RCC 7860 (cell line): ENCODE data around the gene RNF151.
"Not testable (repeated sequence)": the region's sequence is repeated elsewhere in the genome, so short reads cannot be mapped to it uniquely, and the experiment has no call there.

ENCODE experiments used
- DNase-seq: peaks from one replicate; pipeline ENCODE4 v3.0.0-alpha.2; 2015; ENCODE audit warnings: low spot score
- FAIRE-seq: peaks from 2 replicates; lab custom pipeline; 2012; peaks lifted over from hg19 to GRCh38; lab: Jason Lieb, UNC

RNF151 gene

DNA sequence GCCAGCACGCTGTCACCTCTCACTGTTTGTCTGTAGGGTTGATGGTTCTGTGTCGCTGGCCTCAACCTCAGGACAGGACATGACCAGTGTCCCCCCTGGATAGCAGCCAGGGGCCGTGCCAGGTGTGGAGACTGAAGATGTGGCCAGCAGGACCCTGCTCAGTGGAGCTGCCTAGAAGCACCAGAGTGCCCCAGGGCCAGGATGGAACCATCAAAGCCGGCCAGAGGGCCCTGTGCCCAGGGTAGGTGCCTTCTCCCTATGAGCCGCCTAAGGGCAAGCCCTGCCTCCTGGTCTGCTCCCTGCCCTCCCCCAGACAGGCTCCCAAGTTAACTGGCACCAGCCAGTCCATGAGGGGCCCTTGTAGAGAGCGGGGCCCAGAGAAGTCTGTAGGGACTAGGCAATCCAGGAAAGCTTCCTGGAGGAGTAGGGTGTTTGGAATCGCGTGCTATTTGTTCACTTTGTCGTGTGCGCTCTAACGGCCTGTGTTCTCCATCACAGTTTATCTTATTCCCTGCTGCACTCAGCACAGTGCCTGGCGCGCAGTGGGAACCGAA lies 7.9 kb upstream of the RNF151 start:
- no peak for DNase-seq
- FAIRE-seq = no peak

DNA sequence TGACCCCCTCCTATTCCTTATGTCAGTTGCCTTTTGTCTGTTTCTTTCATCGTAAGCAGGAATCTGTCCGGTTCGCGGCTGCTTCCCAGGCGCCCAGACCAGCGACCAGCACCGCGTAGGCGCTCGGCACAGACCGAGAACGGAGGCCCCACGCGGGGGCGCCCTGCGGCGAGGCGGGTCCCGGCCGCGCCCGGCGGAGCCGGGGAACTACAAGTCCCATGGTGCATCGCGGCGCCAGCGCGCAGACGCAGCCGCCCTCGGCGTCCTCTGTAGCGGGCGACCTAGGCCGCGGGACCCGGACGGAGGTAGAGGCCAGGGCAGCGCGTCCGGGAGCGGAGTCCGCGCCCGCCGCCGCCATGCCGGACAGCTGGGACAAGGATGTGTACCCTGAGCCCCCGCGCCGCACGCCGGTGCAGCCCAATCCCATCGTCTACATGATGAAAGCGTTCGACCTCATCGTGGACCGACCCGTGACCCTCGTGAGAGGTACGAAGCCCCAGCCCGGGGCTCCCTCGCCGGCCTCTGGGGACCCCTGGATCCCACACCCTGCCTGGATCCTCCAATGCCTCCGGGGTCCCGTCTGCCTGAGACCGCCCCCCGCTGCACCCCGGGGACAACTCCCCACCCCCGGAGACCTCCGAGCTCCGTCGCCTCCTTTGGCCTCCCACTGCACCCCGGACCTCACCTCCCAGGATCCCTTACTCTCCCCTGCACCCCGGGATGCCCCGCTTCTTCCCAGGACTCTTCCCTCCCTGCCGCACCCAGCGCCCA lies 7.2 kb upstream of the RNF151 start, which contains the start of gene NDUFB10:
Gene NDUFB10, plus strand, starts transcription at position 270 of the 771 bp plus-strand sequence. Its CDS starts 87 bp downstream, at position 357.
- FAIRE-seq (no peak), DNase-seq (peak; percentile 80)

DNA sequence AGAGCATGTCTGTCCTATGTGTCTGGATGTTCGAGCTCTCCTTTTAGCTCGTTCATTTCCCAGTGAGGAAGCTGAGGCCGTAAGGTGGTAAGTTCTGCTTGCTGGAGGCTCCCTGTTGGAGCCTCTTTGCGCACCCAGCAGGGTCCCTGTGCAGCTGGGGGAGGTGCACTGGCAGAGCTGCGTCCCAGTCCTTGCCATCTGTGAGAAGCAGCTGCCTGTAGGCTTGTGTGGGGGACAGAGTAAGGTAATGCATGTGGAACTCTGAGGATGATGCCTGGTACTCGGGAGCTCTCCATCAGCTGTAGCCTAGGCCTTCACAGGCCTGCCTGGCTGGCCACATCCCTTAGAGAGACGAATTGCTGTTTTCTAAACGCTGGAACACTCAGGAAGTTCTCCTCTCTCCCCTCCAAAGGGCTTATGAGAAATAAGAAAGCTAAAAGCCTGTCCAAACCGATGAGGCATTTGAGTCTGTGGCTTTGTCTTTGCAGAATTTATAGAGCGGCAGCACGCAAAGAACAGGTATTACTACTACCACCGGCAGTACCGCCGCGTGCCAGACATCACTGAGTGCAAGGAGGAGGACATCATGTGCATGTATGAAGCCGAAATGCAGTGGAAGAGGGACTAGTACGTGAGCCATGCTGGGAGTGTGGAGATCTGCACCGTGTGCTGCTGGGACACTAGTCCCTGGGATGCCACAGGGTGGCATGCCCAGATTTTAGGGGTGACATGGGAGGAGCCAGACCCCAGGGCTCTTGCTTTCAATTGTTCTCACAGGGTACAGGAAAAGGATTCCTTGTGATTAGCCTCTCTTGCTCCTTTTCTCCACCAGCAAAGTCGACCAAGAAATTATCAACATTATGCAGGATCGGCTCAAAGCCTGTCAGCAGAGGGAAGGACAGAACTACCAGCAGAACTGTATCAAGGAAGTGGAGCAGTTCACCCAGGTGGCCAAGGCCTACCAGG lies 5.7 kb upstream of the RNF151 start:
- FAIRE-seq = no peak
- DNase-seq = peak; percentile 64

DNA sequence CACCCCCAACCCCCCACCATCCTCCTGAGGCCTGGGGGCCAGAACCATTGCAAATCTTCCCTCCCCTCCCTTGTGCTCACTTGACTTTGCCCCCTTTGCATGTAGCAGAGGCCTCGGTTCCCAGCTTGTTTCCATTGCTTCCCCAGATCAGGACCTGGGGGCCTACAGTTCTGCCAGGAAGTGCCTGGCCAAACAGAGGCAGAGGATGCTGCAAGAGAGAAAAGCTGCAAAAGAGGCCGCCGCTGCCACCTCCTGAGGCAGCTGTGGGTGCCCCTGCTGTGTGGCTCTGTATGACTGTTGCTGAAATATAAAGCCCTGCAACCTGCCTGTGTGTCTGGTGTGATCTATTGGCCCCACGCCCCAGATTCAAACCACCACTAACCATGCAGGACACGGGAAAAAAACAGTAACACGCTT lies 5.0 kb upstream of the RNF151 start:
- FAIRE-seq (no peak), DNase-seq (peak; percentile 9)

DNA sequence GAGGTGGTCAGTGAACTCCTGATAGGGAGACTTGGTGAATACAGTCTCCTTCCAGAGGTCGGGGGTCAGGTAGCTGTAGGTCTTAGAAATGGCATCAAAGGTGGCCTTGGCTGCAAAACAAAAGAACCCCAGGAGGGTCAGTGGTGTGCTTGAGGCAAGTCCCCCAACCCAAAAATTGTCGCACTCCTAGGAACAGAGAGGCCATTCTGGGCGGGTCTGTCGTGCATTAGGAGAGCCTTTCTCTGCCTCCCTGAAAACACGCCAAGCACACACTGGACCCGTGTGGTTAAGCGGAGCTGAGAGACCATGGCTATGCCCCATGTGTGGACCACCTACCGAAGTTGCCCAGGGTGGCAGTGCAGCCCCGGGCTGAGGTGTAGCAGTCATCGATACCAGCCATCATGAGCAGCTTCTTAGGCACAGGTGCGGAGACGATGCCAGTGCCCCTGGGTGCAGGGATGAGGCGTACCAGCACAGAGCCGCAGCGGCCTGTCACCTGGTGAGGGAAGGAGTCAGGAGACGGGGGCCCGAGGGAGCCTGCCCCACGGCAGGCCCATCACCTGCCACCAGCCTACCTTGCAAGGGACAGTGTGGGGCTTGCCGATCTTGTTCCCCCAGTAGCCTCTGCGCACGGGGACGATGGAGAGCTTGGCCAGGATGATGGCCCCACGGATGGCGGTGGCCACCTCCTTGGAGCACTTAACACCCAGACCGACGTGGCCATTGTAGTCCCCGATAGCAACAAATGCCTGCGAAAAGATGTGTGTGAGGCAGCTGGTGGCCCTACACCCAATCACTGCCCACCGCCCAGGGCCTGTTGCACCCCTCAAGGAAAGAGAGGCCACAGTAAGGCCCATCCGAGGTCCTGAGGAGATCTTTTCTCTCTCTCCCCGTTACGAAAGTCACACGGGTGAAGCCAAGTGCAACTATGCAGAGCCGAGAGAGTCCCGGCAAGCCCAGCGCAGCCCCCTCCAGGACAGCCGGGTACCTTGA lies 4.2 kb upstream of the RNF151 start:
- DNase-seq, FAIRE-seq: not testable (repeated sequence)

DNA sequence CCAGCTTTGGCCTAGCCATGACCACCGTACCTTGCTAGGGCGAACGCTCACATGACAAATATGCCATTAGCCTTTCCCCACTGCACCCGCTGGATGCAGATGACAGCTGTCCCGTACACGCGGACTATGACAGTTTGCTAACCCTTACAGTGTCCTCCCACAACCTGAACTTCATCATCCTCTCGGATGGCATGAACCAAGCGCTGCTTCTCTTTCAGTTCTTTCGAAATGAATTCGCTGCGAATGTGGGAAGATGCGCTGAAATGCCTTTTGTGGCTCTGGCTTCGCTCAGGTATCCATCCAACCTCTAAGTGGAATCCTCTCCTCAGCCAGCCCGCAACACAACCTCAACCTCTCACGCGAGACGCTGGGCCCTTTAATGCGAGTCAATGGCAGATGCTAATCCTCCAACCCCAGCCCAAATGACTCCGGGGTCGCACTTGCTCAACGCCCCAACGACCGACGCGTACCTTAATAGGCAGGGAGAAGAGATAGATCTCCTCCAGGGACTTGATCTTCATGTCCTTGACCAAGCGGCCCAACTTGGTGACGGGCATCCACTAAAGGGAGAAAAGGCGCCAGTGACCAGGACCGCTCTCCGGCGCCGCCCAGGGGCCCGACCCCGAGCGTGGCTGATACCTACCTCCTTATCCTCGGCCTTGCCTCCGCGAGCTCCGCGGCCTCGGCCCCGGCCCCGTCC lies 2.7 kb upstream of the RNF151 start:
- FAIRE-seq (no peak), DNase-seq (no peak)

DNA sequence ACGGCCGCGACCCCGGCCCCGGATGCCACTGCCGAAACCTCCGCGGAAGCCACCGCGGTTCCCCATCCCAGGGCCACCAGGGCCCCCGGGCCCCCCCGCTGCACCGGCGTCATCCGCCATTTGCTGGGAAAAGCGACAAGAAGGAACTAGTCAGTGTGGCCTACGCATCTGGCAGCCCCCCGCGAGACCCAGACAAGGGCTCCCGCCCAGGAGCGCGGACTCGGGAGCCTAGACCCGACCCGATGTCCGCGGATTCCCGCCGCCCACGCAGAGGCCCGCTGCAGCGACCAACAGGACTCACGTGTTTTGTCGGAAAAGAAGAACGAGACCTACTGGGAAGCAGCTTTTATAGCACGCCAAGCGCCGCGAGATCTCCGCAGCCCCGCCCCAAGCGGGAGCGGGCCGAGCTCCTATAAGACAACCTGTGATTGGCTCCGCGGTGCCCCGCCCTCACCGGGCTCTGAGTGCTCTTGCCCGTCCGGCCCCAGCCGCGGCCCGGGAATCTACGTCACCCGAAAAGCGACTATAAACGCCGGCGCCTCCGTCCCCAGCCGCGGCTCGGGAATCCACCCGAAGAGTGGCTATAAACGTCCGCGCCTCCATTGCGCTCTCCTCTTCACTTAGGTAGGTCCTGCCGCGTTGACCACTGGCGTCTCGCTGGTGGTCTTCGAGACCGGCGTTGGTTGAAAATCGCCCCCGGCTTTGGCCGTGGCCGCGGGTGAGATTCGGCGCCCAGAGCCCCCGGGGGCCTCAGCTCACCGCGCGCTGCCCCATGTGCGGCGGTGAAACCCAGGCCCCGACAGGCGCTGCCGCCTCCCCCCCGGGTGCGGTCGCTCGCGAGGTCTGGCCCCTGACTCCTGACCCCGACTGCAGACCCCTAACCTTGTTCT lies 1.9 kb upstream of the RNF151 start, which contains the start of gene RPS2:
Gene RPS2, minus strand, starts transcription at position 321 of the 890 bp plus-strand sequence. Its CDS starts 201 bp downstream, at position 120.
- DNase-seq (peak; percentile 97), FAIRE-seq (peak; percentile 89)

DNA sequence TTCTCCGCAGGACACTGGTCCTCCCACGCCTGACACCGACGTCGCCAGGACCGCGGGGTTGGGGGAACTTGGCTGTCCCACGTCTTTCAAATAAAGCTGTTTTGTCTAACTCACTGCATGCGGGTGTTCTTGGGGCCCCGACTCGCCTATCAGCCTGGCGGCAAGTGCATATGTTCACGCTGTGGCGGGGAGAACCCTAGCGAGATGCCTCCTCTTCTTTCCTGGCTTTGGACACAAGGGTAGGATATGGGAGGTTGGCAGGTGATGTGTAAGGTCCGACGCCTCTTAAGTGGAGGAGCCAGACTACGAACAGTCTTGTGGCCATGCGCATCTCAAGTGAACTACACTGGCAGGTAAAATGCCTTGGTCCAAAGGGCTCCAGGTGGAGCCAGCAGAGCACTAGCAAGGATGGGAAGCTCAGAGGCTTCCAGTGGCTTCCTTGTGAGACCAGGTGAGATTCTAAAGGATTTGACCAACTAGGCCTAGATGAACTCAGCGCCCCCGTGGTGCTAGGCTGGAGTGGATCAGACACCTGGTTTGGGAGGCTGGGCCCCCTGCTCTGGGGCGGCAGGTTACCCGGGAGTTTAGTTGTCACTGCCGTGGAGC lies 1.2 kb upstream of the RNF151 start:
- no peak for DNase-seq
- no peak for FAIRE-seq

DNA sequence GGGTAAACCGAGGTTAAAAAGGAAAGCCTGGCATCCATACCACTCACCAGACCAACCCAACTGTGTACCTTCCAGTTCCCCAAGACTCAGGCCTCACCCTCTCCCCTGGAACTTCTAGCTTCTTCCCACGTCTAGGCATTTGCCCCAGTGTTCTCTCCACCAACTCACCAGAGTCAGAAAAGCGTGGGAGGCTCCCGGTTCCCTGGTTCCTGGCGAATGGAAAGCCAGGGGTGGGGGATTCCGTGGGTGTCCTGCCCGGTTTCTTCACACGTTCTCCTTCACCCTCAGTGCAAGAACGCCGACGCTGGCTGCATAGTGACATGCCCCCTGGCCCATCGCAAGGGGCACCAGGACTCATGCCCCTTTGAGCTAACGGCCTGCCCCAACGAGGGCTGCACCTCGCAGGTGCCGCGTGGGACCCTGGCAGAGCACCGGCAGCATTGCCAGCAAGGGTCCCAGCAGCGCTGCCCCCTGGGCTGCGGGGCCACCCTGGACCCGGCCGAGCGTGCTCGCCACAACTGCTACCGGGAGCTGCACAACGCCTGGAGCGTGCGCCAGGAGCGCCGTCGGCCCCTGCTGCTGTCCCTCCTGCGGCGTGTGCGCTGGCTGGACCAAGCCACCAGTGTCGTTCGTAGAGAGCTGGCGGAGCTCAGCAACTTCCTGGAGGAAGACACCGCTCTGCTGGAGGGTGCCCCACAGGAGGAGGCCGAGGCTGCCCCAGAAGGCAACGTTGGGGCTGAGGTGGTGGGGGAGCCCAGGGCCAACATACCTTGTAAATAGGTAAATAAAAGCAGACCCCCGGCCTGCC lies 1.7 kb downstream of the RNF151 start:
- FAIRE-seq (no peak), DNase-seq (no peak)

DNA sequence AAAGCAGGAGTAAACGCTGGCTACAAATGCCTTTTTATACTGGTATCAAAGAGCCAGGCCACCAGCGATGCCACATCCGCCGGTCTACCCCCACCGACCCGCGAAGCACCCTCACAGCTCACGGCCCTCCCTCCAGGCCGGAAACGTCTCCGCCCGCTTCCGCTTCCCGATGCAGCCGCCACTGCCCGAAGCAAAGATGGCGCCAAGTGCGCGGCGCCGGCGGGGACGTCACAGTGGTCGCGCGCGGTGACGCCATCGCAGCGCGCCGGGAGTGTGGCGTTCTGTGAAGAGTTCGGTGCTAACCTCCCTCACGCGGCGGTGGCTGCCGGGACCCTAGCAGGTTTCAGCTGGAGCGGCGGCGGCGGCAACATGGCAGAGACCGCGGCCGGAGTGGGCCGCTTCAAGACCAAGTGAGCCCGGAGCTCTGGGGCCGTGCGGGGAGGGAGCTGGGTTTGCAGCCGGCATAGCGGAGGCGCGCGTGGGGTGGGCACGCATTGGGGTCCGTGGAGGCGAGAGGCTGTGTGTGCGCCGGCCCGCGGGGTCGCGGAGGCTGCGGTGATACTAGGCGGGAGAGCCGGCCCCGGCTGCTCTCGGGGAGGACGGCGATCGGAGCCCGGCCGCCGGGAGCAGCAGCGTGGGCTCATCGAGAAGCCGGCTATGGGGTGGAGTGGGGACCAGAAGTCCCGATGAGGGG lies 5.3 kb downstream of the RNF151 start, which contains the start of gene TBL3:
Gene TBL3, plus strand, starts transcription at position 258 of the 694 bp plus-strand sequence. Its CDS starts 112 bp downstream, at position 370.
- DNase-seq = peak; percentile 85
- peak; percentile 55 for FAIRE-seq

DNA sequence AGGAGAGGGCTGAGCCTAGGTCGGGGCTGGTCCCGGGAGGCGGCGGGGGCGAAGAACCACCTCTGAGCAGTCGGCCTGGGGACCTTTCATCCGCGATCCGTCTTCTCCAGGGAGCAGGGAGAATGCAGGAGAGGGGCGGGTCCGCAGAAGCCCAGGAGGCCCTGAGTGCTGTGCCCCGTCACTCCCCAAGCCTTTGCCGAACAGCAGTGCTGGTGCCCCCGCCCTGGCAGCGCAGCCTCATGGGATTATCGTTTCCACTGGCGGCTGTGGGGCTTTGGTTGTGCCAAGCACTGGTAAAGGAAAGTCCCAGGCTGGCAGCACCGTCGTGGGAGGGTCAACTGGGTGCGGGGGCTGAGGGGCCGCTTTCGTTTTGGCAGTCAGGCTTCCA lies 5.8 kb downstream of the RNF151 start:
- no peak for FAIRE-seq
- no peak for DNase-seq

DNA sequence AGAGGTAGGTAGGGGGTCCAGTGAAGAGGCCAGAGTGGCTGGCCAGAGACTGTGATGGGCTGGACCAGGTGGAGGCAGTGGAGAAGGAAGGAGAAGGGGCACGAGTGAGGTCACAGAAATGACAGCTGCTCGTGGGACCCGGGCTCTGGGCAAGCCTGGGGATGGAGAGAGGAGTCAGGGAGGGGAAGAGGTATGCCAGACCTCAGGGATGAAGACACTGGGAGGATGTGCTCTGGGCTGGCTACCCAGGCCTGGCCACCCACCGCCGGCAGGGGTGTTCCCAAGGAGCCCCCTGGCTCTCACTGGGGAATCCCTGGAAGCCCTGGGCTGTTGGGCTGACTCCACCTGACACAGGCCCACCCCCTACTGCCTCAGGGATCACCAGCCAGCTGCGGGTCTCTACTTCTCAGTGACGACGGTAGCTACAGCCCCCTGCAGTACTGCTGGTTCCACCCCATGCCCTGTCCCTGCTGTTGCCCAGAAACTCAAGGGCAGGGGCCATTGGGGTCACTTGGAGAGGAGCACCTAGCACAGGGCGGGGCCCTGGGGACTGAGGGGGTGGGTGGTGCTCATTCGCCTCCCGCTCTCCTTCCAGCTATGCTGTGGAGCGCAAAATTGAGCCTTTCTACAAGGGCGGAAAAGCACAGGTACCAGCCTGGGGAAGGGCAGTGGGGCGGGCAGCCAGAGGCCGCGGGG lies 7.0 kb downstream of the RNF151 start:
- DNase-seq (no peak), FAIRE-seq (no peak)

DNA sequence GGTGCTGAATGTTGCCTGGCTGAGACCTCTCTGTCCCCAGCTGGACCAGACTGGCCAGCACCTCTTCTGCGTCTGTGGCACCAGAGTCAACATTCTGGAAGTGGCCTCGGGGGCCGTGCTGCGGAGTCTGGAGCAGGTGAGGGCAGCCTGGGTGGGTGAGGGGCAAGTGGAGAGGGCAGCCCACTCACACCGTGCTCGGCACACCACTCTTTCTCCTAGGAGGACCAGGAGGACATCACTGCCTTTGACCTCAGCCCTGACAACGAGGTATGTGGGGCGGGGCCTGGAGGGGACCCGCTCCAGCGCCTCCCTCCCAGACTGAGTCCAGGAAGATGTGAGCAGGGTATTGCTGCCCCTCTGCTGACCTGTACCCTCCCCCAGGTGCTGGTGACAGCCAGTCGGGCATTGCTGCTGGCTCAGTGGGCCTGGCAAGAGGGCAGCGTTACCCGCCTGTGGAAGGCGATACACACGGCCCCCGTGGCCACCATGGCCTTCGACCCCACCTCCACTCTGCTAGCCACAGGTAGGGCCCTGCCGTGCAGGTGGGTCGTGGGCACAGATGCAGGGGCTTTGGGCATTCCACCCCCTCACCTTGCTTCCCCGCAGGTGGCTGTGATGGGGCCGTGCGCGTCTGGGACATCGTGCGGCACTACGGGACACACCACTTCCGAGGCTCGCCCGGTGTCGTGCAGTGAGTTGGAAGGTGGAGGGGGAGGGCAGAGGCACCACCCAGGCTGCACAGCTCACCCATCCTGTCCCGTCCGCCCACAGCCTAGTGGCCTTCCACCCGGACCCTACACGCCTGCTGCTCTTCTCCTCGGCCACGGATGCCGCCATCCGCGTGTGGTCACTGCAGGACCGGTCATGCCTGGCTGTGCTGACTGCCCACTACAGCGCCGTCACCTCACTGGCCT lies 7.8 kb downstream of the RNF151 start:
- no peak for FAIRE-seq

DNA sequence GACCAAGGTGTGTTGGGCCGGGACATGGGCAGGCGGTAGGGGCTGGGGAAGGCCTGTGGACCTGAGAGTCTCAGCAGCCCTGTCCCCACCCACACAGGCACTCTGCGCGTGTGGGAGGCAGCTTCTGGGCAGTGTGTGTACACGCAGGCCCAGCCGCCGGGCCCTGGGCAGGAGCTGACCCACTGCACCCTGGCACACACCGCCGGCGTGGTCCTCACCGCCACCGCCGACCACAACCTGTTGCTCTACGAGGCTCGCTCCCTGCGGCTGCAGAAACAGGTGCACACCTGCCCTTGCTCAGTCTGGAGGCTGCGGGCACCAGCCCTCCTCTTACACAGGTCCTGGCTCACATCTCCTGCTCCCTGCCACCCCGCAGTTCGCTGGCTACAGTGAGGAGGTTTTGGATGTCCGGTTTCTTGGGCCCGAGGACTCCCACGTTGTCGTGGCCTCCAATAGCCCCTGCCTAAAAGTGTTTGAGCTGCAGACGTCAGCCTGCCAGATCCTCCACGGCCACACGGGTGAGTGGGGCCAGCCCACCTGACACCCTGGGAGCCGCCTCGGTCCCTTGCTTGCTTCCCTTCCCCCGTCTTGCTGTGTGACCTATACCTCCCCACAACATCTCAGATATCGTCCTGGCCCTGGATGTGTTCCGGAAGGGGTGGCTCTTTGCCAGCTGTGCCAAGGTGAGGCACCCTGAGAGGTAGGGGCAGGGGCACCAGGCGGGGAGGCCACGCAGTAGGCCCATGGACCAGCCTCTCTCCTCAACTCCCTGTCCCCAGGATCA lies 9.0 kb downstream of the RNF151 start:
- DNase-seq (no peak), FAIRE-seq (no peak)

More for the DNA sequence above, 7.8 kb downstream of the RNF151 start:
- DNase-seq = no peak
